Astrocyte of the spinal cord (primary cell): ENCODE measurements around the gene HYAL3.
"Not testable (repeated sequence)": the region's sequence is repeated elsewhere in the genome, so short reads cannot be mapped to it uniquely, and the experiment has no call there.

Experiments
- DNase-seq: peaks from one replicate; pipeline ENCODE4 v3.0.0; 2011; ENCODE audit warnings: low read depth, low spot score
- H3K4me3 ChIP-seq: 2 replicates; pipeline ENCODE4 v1.5.1; 2011; ENCODE audit warnings: low read depth, mild to moderate bottlenecking, low read length, moderate library complexity
- CTCF ChIP-seq: IDR thresholded peaks from 2 replicates; pipeline ENCODE4 v1.5.1; 2012; ENCODE audit warnings: low read depth, mild to moderate bottlenecking, low read length, inconsistent platforms
- in situ Hi-C: cut with HindIII; loops from 2 replicates; pipeline ENCODE4 v1.10.0; 2017; ENCODE audit warnings: low sequenced_read_pairs

Gene HYAL3

GRCh38 chr3:50314816-50315215 is 15.6 kb upstream of the HYAL3 start:
- no peak for DNase-seq
- in situ Hi-C loops: no loop called here
- no peak for TF ChIP-seq CTCF
- no peak overlapping the region for H3K4me3 ChIP-seq

GRCh38 chr3:50314342-50314741 is 15.1 kb upstream of the HYAL3 start:
- no peak for TF ChIP-seq CTCF
- no peak for DNase-seq
- no peak overlapping the region for H3K4me3 ChIP-seq
- in situ Hi-C loops: no loop called here

GRCh38 chr3:50312041-50312440 is 12.8 kb upstream of the HYAL3 start:
- H3K4me3 ChIP-seq, in situ Hi-C loops, DNase-seq: not testable (repeated sequence)

- in situ Hi-C loops: no loop called here
- DNase-seq: peak; percentile 37
- no peak for TF ChIP-seq CTCF
- no peak overlapping the region for H3K4me3 ChIP-seq
Observed at GRCh38 chr3:50304601-50305000, 5.4 kb upstream of the HYAL3 start.

GRCh38 chr3:50303013-50303815 is 4.0 kb upstream of the HYAL3 start, which contains the start of gene HYAL1:
Gene HYAL1, minus strand, starts transcription at chr3:50303574. Its CDS starts 618 bp downstream, at chr3:50302956.
- no peak for DNase-seq
- H3K4me3 ChIP-seq: no peak within 1 kb of the TSS
- no peak for TF ChIP-seq CTCF
- in situ Hi-C loops: no loop called here

- no peak for TF ChIP-seq CTCF
- in situ Hi-C loops: no loop called here
- no peak overlapping the region for H3K4me3 ChIP-seq
- DNase-seq: no peak
Observed at GRCh38 chr3:50302095-50303012, 3.1 kb upstream of the HYAL3 start.

- no peak for DNase-seq
- H3K4me3 ChIP-seq: no peak overlapping the region
- in situ Hi-C loops: no loop called here
- TF ChIP-seq CTCF: no peak
Observed at GRCh38 chr3:50300681-50301254, 1.6 kb upstream of the HYAL3 start.
